ENCODE data around the gene ANKRD45.
"Not testable (repeated sequence)": the region's sequence is repeated elsewhere in the genome, so short reads cannot be mapped to it uniquely, and the experiment has no call there.

Gene ANKRD45

DNA sequence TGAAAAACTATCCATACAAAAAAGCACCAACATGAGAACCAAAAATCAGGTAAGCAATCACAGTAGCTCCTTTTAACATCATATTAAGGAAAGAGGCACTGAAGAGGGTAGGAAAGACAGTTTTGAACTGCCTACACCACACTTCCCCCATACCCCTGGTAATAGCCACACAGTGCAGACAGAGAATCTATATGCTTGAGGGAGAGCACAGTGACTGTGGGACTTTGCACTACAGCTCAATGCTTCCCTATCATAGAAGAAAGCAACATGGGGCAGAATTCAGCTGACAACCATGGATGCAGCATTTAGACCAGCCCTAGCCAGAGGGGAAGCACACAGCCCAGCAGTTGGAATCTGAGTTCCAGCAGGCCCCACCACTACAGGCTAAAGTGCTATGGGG, 42.4 kb downstream of the ANKRD45 start:
- in situ Hi-C loops (cut with HindIII; ENCODE audit: low sequenced_read_pairs), result no loop called here
- TF ChIP-seq, protein P1, sequence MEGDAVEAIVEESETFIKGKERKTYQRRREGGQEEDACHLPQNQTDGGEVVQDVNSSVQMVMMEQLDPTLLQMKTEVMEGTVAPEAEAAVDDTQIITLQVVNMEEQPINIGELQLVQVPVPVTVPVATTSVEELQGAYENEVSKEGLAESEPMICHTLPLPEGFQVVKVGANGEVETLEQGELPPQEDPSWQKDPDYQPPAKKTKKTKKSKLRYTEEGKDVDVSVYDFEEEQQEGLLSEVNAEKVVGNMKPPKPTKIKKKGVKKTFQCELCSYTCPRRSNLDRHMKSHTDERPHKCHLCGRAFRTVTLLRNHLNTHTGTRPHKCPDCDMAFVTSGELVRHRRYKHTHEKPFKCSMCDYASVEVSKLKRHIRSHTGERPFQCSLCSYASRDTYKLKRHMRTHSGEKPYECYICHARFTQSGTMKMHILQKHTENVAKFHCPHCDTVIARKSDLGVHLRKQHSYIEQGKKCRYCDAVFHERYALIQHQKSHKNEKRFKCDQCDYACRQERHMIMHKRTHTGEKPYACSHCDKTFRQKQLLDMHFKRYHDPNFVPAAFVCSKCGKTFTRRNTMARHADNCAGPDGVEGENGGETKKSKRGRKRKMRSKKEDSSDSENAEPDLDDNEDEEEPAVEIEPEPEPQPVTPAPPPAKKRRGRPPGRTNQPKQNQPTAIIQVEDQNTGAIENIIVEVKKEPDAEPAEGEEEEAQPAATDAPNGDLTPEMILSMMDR (IDR thresholded peaks at IDR 0.05; ENCODE audit: low read depth, low read length, missing control alignments), result no peak
- no peak for DNase-seq (ENCODE audit: low read depth)
- H3K4me3 ChIP-seq (ENCODE audit: low read depth, low read length), result no peak overlapping the region

DNA sequence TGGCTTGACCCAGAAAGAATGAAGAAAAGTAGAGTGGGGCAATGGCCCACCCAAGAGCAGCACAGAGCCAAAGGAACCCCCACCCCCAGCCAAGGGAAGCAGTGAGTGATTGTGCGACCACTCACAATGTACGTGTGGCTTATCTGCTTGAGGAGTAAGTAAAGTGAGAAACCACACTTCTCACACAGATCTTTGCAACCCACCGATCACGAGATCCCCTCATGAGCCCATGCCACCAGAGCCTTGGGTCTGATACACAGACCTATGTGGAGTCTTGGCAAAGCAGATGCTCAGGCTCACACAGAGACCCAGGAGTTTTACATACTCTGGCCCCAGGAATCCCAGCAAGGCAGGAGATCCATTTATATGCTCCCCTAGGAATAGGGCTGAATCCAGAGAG, 52.8 kb downstream of the ANKRD45 start:
- in situ Hi-C loops (cut with HindIII; ENCODE audit: low sequenced_read_pairs), result no loop called here
- H3K4me3 ChIP-seq (ENCODE audit: low read depth, low read length), result no peak overlapping the region
- TF ChIP-seq, protein P1 (IDR thresholded peaks at IDR 0.05; ENCODE audit: low read depth, low read length, missing control alignments), result no peak
- no peak for DNase-seq (ENCODE audit: low read depth)

DNA sequence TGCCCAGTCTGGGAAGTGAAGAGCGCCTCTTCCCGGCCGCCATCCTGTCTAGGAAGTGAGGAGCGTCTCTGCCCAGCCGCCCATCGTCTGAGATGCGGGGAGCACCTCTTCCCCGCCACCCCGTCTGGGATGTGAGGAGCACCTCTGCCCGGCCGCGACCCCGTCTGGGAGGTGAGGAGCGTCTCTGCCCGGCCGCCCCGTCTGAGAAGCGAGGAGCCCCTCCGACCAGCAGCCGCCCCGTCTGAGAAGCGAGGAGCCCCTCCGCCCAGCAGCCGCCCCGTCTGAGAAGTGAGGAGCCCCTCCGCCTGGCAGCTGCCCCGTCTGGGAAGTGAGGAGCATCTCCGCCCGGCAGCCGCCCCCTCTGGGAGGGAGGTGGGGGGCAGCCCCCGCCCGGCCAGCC, 56.6 kb downstream of the ANKRD45 start:
- in situ Hi-C loops (cut with HindIII; ENCODE audit: low sequenced_read_pairs); H3K4me3 ChIP-seq (ENCODE audit: low read depth, low read length); DNase-seq (ENCODE audit: low read depth): not testable (repeated sequence)

DNA sequence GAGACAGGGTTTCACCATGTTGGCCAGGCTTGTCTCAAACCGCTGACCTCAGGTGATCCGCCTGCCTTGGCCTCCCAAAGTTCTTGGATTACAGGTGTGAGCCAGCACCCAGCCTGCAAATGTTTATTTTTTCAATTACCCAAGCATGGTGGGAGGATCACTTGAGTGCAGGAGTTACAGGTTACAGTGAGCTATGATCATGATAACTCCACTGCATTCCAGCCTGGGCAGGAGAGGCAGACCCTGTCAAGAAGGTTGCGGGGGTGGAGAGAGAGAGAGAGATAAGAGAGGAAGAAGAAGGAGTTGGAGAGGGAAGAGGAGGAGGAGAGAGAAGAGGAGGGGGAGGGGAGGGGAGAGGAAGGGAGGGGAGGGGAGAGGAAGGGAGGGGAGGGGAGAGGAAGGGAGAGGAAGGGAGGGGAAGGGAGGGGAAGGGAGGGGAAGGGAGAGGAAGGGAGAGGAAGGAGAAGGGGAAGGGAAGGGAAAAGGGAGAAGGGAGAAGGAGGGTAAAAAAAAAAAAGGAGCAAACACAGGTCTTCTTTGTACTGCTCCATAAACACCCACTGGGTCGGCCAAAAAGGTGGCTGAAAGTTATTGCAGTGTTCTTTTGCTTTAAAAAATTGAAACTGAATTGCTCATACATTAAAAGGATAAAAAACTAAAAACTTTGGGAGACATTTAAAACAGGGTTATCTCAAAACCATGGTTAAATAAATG, 61.0 kb downstream of the ANKRD45 start:
- no peak overlapping the region for H3K4me3 ChIP-seq (ENCODE audit: low read depth, low read length)
- DNase-seq (ENCODE audit: low read depth), result no peak
- in situ Hi-C loops (cut with HindIII; ENCODE audit: low sequenced_read_pairs), result no loop called here
- TF ChIP-seq, protein P1 (IDR thresholded peaks at IDR 0.05; ENCODE audit: low read depth, low read length, missing control alignments), result no peak

DNA sequence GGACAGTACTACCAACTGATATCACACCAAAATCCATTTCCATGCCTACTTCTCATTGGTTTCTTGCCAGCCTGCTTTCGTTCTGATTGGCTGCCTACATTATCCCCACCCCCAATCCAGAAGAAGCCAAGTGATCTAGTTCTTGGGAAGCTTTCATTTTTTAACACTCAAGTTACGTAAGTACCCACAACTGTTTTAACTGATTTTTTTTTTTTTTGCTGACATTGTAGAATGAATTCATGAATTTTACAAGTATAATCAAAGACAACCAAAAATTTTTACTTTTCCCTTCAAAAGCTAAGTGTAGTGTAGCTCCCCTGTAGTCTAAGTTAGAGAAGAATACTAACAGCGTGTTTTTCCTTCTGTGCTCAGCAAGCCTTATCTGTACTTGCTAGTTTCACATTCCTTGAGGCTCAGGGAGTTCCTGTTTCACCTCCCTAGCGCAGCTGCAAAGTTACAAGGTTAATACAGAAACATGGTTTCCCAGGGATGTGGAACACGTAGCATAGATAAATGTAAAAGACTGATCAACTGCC, 66.5 kb downstream of the ANKRD45 start, which contains the start of gene SLC9C2:
Gene SLC9C2, minus strand, starts transcription at position 17 of the 536 bp plus-strand sequence. CDS start 1,296 bp downstream, outside the sequence.
- in situ Hi-C loops (cut with HindIII; ENCODE audit: low sequenced_read_pairs), result no loop called here
- no peak within 1 kb of the TSS for H3K4me3 ChIP-seq (ENCODE audit: low read depth, low read length)
- no peak for DNase-seq (ENCODE audit: low read depth)
- TF ChIP-seq, protein P1 (IDR thresholded peaks at IDR 0.05; ENCODE audit: low read depth, low read length, missing control alignments), result no peak

DNA sequence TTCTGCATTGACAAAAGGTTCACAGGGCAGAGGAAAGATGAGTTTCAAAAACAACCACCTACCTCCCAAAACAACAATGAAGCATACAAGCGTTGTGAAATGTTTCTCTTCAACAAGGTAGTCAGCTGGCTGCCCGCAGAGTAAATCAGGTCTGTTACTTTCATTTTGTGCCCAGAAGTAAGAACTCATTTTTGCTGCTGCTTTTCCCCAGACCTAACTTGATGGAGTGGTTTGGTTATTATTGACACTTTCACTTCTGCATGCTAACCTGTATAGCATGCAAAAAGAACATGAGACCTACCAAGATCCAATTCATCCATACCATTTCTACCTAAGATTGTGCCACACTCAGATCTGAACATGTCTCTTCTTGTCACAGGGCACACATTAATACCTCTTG, 68.1 kb downstream of the ANKRD45 start:
- TF ChIP-seq, protein P1 (IDR thresholded peaks at IDR 0.05; ENCODE audit: low read depth, low read length, missing control alignments), result no peak
- DNase-seq (ENCODE audit: low read depth), result no peak
- in situ Hi-C loops (cut with HindIII; ENCODE audit: low sequenced_read_pairs), result no loop called here
- no peak overlapping the region for H3K4me3 ChIP-seq (ENCODE audit: low read depth, low read length)

DNA sequence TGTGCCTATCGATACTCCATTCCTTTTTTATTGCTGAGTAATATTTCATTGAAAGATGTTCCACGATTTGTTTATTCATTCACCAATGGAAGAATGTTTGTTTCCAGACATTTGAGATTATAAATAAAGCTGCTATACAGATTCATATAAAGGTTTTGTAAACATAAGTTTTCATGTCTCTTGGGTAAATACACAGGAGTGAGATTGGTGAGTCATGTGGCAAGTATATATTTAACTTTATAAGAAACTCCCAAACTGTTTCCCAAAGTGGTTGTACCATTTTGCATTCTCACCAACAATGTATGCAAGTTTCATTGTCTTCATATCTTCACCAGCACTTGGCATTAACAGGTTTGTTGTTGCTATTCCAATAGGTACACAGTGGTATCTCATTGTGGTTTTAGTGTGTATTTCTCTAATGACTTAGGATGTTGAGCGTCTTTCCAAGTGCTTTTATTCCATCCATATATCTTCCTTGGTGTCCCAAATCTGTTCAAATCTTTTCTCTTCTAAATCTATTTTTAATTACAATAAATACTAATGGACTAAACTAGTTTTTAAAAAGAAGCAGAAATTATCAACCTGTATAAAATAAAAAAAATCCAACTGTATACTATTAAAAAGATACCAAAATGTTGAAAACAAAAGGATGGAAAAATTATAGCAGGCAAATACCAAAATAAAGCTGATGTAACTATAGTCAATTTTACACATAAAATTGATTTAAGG, 73.4 kb downstream of the ANKRD45 start:
- H3K4me3 ChIP-seq (ENCODE audit: low read depth, low read length), result no peak overlapping the region
- no peak for DNase-seq (ENCODE audit: low read depth)
- TF ChIP-seq, protein P1 (IDR thresholded peaks at IDR 0.05; ENCODE audit: low read depth, low read length, missing control alignments), result no peak
- in situ Hi-C loops (cut with HindIII; ENCODE audit: low sequenced_read_pairs), result no loop called here

DNA sequence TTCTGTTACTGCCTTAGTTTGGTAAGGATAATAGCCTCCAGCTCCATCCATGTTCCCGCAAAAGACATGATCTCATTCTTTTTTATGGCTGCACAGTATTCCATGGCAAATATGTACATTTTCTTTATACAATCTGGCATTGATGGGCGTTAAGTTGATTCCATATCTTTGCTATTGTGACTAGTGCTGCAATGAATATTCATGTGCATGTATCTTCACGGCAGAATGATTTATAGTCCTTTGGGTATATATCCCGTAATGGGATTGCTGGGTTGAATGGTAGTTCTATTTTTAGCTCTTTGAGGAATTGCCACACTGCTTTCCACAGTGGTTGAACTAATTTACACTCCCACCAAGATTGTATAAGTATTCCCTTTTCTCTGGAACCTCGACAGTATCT, 78.5 kb downstream of the ANKRD45 start:
- in situ Hi-C loops (cut with HindIII; ENCODE audit: low sequenced_read_pairs), result not testable (repeated sequence)

More for the DNA sequence above, 78.5 kb downstream of the ANKRD45 start:
- DNase-seq (ENCODE audit: low read depth); H3K4me3 ChIP-seq (ENCODE audit: low read depth, low read length): not testable (repeated sequence)
